ENCODE measurements around the gene FMO2.

Gene FMO2, protein sequence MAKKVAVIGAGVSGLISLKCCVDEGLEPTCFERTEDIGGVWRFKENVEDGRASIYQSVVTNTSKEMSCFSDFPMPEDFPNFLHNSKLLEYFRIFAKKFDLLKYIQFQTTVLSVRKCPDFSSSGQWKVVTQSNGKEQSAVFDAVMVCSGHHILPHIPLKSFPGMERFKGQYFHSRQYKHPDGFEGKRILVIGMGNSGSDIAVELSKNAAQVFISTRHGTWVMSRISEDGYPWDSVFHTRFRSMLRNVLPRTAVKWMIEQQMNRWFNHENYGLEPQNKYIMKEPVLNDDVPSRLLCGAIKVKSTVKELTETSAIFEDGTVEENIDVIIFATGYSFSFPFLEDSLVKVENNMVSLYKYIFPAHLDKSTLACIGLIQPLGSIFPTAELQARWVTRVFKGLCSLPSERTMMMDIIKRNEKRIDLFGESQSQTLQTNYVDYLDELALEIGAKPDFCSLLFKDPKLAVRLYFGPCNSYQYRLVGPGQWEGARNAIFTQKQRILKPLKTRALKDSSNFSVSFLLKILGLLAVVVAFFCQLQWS

GRCh38 chr1:171185091-171185490, at the start of gene FMO2:
TSS of gene FMO2 (plus strand) at chr1:171185300. CDS start at chr1:171185714, 414 bp downstream.
- DNase-seq: no peak

GRCh38 chr1:171137580-171137979, 47.5 kb upstream of the FMO2 start:
- no peak for DNase-seq

DNA sequence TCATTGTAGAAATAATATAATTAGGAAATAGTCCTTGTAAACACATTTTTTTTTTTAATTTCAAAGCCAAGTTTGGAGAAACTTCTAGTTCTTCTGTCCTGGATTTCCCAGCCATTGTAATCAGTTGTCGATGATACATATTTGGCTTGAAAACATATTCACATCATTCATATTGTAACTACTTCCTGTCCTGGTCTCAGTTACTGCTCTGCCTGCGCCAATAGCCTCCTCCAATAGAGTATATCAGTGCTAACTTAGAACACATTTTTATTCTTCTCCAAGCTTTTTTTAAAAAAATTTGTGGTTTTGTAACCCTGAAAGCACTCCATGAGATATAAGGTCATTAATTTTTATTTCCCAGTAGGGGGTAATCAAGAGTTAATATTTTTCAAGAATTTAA, 46.1 kb upstream of the FMO2 start:
- DNase-seq: no peak

DNA sequence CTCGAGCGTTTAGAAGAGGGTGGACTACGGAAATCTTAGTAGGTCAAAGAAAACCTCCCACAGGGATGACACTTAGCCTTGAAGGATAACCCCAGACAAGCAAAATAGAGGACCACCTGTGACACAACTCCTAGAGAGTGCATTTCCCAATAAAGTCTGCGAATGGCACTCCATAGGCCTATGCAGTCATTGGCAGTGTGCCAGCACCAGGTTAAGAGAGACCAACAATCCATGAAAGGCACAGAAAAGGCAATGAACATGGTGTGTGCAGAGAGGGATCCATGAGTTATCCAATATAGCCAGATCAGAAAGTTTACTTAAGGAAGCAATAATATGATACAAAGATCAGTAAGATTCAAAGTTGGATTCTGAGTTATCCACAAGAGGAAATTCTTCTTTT, 45.2 kb upstream of the FMO2 start:
- no peak for DNase-seq

- no peak for DNase-seq
Measured at GRCh38 chr1:171140401-171140800, 44.7 kb upstream of the FMO2 start.

- DNase-seq: no peak
Measured at GRCh38 chr1:171140956-171141687, 44.0 kb upstream of the FMO2 start.

DNA sequence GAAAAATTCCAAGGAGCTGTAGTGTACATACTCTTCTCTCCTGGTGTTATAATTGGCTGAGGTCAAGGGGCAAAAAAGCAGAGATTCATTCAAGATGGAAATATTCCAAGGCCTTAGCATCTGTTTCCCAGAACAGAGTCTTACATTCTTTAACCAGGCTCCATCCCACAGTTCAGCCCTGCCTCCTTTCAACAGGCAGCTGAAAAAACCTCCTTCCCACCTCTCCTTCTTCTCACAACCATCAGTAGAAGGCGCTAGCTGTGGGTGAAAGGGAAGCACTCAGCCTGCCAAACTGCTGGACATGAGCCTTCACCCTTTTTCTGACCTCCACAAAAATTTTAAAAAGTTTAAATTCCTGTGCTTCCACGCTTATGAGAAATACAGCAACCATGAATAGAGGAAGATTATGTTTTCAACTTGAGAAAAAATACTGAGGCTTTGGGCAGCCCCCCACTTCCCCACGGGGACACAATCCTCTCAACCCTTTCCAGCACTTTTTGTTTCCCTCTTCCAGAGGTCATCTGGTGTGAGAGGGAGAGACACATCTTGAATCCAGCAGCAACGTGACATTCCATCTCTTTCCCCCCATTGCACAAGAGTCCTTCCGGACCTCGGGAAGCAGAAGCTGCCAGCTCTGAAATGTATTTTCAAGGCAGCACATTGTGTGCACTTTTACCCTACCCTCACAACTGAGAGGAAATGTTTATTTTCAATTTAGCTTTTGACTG, 43.2 kb upstream of the FMO2 start:
- no peak for DNase-seq

DNA sequence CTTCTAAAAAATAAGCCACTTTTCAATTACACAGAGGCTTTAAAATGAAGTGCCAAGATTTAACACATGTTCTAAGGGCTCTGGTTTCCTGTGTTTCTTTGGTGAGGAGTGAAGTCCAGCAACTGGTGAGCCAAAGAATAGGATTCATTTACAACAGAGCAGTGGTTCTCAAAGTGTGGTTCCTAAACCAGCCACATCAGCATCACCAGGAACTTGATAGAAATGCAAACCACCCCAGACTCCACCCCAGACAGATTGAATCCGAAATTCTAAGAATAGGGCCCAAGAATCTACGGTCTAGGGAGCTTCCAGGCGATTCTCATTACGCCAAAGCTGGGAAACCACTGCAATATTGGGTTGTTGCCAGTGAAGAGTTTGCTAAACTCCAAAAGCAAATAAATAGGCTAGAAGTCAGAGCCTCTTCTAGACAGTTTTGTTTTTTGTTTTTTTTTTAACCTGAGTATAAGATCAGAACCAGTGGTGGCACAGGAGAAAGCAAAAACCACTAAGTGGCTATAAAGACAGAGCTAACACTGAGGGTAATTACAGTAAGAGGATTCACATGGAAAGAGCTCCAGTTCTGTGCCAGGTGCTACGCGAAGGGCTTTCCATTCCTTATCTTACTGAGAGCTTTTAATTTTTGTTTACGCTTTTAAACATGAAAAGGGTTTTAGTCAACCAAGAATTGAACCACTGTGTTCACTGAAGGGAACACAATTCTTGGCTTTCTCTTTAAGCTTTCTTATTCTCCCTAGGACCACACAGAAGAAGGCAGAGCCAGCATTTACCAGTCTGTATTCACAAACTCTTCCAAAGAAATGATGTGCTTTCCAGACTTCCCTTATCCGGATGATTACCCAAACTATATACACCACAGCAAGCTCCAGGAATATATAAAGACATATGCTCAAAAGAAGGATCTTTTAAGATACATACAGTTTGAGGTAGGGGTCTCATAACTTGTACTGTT, 42.4 kb upstream of the FMO2 start:
- DNase-seq: no peak

GRCh38 chr1:171150156-171150555, 34.9 kb upstream of the FMO2 start:
- DNase-seq: no peak

DNA sequence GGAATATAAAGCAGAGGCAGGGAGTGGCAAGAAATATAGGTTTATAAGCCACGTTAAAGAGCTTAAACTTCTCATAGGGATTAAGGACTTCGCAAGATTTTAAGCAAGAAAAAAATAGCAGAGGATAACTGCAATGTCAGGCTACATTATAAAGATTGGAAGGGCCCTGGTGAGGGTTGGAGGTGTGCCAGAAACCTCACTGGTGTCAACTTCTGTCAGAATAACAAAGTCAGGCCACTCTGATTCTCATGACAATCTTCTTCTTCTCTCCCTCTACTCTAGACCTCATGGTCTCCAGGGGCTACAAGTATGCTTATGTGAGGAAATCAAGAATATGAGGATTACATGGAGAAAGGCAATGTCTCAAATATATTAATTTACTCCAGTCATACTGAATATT, 32.6 kb upstream of the FMO2 start:
- DNase-seq: no peak

- no peak for DNase-seq
Measured at GRCh38 chr1:171155484-171155883, 29.6 kb upstream of the FMO2 start.

DNA sequence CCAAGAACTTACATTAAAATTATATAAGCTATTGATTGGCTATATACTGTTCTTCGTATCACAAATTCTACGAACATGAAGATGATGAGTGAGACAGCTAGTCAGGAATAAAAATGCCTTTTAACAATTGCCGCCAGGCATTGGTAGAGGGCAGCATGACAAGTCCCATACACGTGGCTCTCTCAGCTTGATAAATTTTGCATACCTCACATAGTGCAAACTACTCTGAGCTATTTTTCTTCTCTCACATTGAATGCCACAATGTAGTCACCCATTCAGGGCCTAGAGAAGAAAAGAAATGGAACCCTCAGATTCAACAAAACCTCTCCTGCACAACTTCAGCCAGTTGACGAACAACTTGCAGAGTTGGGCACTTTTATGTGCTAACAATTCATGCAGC, 27.0 kb upstream of the FMO2 start:
- no peak for DNase-seq

DNA sequence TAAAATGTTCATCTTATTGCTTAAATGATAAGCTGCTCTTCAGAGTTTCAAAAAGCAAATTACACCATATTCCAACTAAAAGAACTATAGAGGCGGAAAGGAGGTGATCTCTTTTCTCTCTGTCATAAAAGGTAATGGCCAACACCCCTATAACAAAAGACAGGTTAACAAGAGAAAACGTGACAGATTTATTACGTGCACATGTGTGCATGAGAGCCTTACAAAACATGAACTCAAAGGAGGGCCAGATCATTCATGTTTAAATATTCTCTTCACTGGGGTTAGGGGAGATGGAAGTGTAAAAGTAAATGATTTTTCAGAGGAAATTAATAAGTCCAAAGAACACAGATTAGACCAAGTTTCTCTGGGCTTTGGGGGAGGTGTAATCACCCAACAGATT, 26.5 kb upstream of the FMO2 start:
- DNase-seq: no peak

GRCh38 chr1:171159148-171159547, 26.0 kb upstream of the FMO2 start:
- DNase-seq: no peak

GRCh38 chr1:171160211-171160610, 24.9 kb upstream of the FMO2 start:
- DNase-seq: no peak

- no peak for DNase-seq
Measured at GRCh38 chr1:171160639-171161354, 24.3 kb upstream of the FMO2 start.

- DNase-seq: no peak
Measured at GRCh38 chr1:171161431-171161830, 23.7 kb upstream of the FMO2 start.

GRCh38 chr1:171166361-171166760, 18.7 kb upstream of the FMO2 start:
- no peak for DNase-seq

DNA sequence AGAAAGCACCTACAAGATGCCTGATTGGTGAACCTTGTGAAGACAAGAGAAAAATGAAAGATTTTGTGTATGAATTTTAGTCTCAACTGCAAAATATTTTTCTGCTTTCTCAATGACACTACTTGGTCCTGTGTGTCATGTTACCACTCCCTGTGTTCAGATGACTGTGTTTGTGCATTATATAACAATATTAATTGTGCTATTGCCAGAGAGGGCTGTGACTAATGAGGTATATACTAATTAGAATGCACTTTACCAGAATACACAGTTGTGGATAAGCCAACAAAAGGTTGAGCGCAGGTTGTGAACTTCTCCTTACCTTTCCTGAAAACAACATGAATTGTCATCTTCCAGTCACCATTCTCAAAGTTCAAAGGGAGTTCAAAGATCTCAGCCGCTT, 17.3 kb upstream of the FMO2 start:
- no peak for DNase-seq

DNA sequence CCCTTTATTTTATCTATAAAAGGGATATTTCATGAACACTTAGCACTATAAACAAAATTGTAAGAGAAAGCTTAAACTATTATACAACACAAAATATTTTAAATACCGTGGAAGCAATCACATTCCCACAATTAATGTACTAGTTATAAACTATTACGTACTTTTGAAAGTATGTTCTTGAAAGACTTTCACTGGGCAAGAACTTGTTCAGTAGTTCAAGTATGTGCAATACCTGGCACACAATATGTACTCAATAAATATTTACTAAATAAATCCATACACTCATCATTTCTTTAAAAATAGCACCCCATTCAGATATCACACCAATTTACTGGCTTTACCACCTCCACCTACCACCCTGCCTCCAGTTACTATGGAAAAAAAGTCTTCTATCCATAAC, 12.6 kb upstream of the FMO2 start:
- no peak for DNase-seq

- DNase-seq: no peak
Measured at GRCh38 chr1:171173069-171173468, 12.0 kb upstream of the FMO2 start.

Data from CD4-positive, alpha-beta T cell treated with Interleukin-17A for 1 hour (primary cell).